AG09309 (cell line): ENCODE measurements around the gene RPUSD1.

ENCODE experiments used
- DNase-seq: peaks from one replicate; pipeline ENCODE4 v3.0.0-alpha.2; 2010; ENCODE audit warnings: low read depth
- H3K4me3 ChIP-seq: 2 replicates; pipeline ENCODE4 v1.5.1; 2011; ENCODE audit warnings: mild to moderate bottlenecking, low read depth, low read length, moderate library complexity; ENCODE audit not compliant: control insufficient read depth
- CTCF ChIP-seq: IDR thresholded peaks from 2 replicates; pipeline ENCODE4 v1.5.1; 2011; ENCODE audit warnings: mild to moderate bottlenecking, low read depth, low read length, inconsistent platforms; ENCODE audit not compliant: insufficient read depth, control insufficient read depth; ENCODE audit errors: missing control alignments

The RPUSD1 gene

GRCh38 chr16:794853-795466 is 6.8 kb upstream of the RPUSD1 start:
- no peak overlapping the region for H3K4me3 ChIP-seq
- no peak for TF ChIP-seq CTCF
- no peak for DNase-seq

GRCh38 chr16:794091-794822 is 6.1 kb upstream of the RPUSD1 start:
- no peak for TF ChIP-seq CTCF
- DNase-seq, result no peak
- no peak overlapping the region for H3K4me3 ChIP-seq

GRCh38 chr16:793414-793813 is 5.2 kb upstream of the RPUSD1 start:
- no peak for TF ChIP-seq CTCF
- H3K4me3 ChIP-seq, result no peak overlapping the region
- no peak for DNase-seq

GRCh38 chr16:792221-792995 is 4.2 kb upstream of the RPUSD1 start:
- H3K4me3 ChIP-seq, result no peak overlapping the region
- DNase-seq, result no peak
- TF ChIP-seq CTCF, result no peak

GRCh38 chr16:791131-791530 is 3.0 kb upstream of the RPUSD1 start:
- no peak for TF ChIP-seq CTCF
- no peak for DNase-seq
- H3K4me3 ChIP-seq, result no peak overlapping the region

GRCh38 chr16:790086-790485 is 1.9 kb upstream of the RPUSD1 start:
- no peak for DNase-seq
- H3K4me3 ChIP-seq, result no peak overlapping the region
- TF ChIP-seq CTCF, result no peak
